Lower leg skin (tissue), 4 donors: Measurements from ENCODE around the gene CMSS1. TPM values are rescaled to one million over a fixed set of nuclear protein-coding genes. Genes with fewer than 3 reads are reported as not detected.
"Not testable (repeated sequence)": the region's sequence is repeated elsewhere in the genome, so short reads cannot be mapped to it uniquely, and the experiment has no call there.

Experiments used
- DNase-seq, 2 donors: peaks; one replicate each; pipeline ENCODE4 v3.0.0-alpha.2; 2019; ENCODE audit warnings: low spot score in 2 of 2
- H3K4me3 ChIP-seq: fragments of 200-600 bp; sonication (generic); 2 replicates; pipeline ENCODE4 v1.5.1; 2017; ENCODE audit warnings: mild to moderate bottlenecking, low read depth; ENCODE audit not compliant: poor library complexity, severe bottlenecking
- POLR2A ChIP-seq, 2 donors: fragments of 450-650 bp; IDR thresholded peaks; one replicate each; pipeline ENCODE4 v1.6.1; 2016 to 2017; ENCODE audit warnings: antibody characterized with exemption in 2 of 2, mild to moderate bottlenecking in 1 of 2, moderate library complexity in 1 of 2
- WGBS, 2 donors: methylation state at CpG; one replicate each; pipeline ENCODE4 v1.1.5; 2018; 5-methylcytosine and 5-hydroxymethylcytosine counted together
- intact Hi-C: fragments of 100-400 bp; cut with DNase I; formaldehyde crosslinking; loops from one replicate; pipeline ENCODE4 v1.15.0; 2023; ENCODE audit warnings: low total_unique reads
- total RNA-seq, 4 donors: library from RNA; depleted of rRNA; stranded (reverse); fragments of >200 nt; gene quantifications; one replicate each; pipeline ENCODE4 v1.1.0, GENCODE V29; 2016
- TF ChIP-seq, protein P1 (sequence below), 3 donors: fragments of 450-650 bp; IDR thresholded peaks; one replicate each; pipeline ENCODE4 v1.5.1; 2016; ENCODE audit warnings: antibody characterized with exemption in 3 of 3, mild to moderate bottlenecking in 3 of 3, moderate library complexity in 2 of 3

Gene CMSS1
- total RNA-seq, 4 donors from 2014 or later: 3.7 to 13.2 (median 7.5) TPM

DNA sequence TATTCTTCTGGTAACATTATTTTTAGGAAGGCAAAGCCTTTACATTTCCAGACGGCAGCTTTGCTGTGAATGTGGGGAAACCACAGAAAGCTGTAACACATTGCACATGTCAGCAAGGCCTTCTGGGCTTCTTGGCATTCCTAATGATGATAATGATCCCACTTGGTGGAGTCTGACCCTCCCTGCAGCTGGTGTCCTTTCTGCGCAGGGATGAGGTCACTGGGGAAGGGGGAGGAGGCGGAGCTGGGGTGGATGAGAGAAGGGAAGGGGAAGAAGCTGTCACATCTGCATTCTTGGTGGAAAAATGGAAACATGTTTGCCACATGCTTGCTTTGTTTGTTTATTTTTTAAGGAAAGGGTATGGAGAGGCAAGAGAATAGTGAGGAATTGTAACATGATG lies 228.0 kb downstream of the CMSS1 start:
- 53 to 55% methylated on average over 3 of the region's 3 CpGs for WGBS, 2 donors
- intact Hi-C loops: no loop called here
- no peak for DNase-seq
- no peak overlapping the region for H3K4me3 ChIP-seq
- no peak for TF ChIP-seq POLR2A (IDR thresholded peaks at IDR 0.05)
- TF ChIP-seq, protein P1, sequence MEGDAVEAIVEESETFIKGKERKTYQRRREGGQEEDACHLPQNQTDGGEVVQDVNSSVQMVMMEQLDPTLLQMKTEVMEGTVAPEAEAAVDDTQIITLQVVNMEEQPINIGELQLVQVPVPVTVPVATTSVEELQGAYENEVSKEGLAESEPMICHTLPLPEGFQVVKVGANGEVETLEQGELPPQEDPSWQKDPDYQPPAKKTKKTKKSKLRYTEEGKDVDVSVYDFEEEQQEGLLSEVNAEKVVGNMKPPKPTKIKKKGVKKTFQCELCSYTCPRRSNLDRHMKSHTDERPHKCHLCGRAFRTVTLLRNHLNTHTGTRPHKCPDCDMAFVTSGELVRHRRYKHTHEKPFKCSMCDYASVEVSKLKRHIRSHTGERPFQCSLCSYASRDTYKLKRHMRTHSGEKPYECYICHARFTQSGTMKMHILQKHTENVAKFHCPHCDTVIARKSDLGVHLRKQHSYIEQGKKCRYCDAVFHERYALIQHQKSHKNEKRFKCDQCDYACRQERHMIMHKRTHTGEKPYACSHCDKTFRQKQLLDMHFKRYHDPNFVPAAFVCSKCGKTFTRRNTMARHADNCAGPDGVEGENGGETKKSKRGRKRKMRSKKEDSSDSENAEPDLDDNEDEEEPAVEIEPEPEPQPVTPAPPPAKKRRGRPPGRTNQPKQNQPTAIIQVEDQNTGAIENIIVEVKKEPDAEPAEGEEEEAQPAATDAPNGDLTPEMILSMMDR (IDR thresholded peaks at IDR 0.05): no peak

DNA sequence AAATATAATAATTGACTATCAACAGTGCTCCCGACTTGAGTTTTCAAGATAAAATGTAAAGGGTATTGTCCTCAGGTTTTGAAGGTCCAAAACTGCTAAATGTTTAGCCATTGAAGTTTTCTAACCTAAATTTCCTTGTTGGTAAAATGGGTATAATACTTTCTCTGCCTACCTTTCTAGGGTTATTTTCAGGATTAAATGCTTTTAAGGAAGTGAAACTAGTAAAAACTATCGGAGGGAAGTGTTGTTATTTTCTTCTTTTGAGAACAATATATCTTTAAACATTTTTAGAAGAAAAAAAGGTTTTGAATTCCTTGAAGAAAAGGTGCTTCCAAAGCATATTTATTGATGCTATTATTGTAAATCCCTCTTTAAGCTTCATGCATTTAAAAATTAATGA lies 229.3 kb downstream of the CMSS1 start:
- intact Hi-C loops: no loop called here

DNA sequence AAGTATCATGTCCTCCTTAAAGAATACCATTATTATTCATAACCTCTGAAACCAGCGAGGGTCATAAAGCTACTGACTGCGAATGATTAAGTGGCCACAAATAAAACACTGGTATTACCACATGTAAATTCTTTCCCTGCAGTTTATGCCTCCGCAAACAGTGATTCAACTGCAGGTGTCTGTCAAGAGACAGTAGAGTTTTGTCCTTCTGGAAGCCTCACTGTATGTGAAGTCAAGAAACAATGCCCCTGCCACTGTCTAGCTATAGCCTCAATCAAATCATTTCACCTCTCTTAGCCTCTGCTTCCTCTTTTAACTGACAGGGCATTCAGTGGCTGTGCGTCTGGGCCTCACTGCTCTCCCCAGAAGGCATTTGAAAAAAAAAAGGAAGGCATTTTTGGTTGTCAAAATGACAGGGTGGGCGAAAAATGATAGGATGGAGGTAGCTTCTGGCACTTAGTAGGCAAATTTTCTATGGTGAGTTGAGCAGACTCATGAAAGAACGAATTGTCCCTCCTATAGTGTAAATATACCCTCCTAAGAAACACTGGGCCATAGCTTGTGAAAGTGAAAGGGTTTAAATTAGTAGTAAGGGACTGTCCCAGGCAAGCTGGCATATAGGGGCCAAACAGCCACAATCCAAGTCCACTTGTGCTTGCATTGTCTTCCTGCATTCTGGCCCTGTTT lies 229.9 kb downstream of the CMSS1 start:
- H3K4me3 ChIP-seq: no peak overlapping the region
- no peak for TF ChIP-seq POLR2A (IDR thresholded peaks at IDR 0.05)
- TF ChIP-seq, protein P1 (IDR thresholded peaks at IDR 0.05): no peak
- DNase-seq: no peak
- intact Hi-C loops: no loop called here
- 58 to 65% methylated on average over 6 of the region's 6 CpGs for WGBS, 2 donors

More for the DNA sequence above, 229.3 kb downstream of the CMSS1 start:
- no peak for DNase-seq
- 67 to 68% methylated on average over 2 of the region's 2 CpGs for WGBS, 2 donors
- TF ChIP-seq POLR2A (IDR thresholded peaks at IDR 0.05): no peak
- TF ChIP-seq, protein P1 (IDR thresholded peaks at IDR 0.05): no peak
- no peak overlapping the region for H3K4me3 ChIP-seq

GRCh38 chr3:100048248-100048647 lies 230.6 kb downstream of the CMSS1 start:
- no peak overlapping the region for H3K4me3 ChIP-seq
- DNase-seq: no peak
- TF ChIP-seq POLR2A (IDR thresholded peaks at IDR 0.05): no peak
- TF ChIP-seq, protein P1 (IDR thresholded peaks at IDR 0.05): no peak
- intact Hi-C loops: no loop called here
- WGBS, 2 donors: 70 to 81% methylated on average over 3 of the region's 3 CpGs

DNA sequence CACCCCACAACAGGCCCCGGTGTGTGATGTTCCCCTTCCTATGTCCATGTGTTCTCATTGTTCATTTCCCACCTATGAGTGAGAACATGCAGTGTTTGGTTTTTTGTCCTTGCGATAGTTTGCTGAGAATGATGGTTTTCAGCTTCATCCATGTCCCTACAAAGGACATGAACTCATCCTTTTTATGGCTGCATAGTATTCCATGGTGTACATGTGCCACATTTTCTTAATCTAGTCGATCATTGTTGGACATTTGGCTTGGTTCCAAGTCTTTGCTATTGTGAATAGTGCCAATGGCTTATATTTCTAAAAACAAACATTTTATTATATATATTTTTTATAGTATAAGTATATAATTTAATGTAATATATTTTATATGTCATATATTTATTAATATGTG lies 233.9 kb downstream of the CMSS1 start:
- WGBS, 2 donors: 97% methylated on average over 3 of the region's 3 CpGs
- DNase-seq, intact Hi-C loops, H3K4me3 ChIP-seq: not testable (repeated sequence)

DNA sequence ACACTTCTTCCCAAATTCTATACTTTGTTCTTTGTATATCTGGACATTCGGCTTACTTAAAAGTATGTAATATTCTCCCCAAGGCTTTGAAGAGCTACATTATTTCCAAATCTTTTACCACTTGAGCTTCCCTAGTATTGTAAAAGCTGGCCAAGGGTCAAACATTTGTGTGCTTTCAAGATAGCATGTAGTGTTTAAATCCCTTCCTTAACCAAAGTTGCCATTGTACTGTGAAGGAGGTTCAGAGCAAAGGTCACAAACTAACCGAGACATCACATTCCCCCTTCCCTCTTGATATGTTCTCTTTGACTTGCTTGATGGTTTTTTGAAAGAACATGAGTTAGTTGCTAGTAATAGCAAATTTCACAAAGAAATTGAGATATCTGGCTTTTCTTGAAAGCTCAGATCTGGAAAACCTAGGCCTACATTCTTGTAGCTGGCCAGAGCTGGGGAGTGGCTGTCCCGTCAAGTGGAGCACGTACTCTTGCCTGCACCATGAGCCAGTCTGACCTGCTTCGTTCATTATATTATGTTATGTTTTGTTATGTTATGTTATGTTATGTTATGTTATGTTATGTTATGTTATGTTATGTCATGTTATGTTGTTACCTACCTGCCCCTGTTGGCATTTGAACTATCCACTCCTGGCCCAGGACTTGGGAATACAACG lies 236.4 kb downstream of the CMSS1 start:
- WGBS, 2 donors: 85 to 90% methylated on average over 6 of the region's 6 CpGs

More for the DNA sequence above, 236.4 kb downstream of the CMSS1 start:
- intact Hi-C loops: no loop called here
- no peak for DNase-seq
- no peak overlapping the region for H3K4me3 ChIP-seq
- TF ChIP-seq, protein P1 (IDR thresholded peaks at IDR 0.05): no peak
- TF ChIP-seq POLR2A (IDR thresholded peaks at IDR 0.05): no peak
